ENCODE results near the gene RASSF6.

The RASSF6 gene

DNA sequence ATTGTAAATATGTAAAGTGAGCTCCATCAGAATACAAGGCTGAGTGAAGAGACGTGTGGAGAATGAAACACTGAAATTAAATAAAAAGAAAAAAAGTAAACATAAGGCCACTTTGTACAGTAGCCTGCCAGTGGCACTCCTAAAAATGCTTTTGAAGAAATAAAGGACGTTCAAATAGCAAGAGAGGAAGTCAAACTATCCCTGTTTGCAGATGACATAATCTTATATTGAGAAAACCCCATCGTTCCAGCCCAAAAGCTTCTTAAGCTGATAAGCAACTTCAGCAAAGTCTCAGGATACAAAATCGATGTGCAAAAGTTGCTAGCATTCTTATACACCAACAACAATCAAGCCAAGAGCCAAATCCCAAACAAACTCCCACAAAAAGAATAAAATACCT is 24.2 kb downstream of the RASSF6 start:
- DNase-seq (ENCODE audit: low spot score): no peak
- TF ChIP-seq, protein P1, sequence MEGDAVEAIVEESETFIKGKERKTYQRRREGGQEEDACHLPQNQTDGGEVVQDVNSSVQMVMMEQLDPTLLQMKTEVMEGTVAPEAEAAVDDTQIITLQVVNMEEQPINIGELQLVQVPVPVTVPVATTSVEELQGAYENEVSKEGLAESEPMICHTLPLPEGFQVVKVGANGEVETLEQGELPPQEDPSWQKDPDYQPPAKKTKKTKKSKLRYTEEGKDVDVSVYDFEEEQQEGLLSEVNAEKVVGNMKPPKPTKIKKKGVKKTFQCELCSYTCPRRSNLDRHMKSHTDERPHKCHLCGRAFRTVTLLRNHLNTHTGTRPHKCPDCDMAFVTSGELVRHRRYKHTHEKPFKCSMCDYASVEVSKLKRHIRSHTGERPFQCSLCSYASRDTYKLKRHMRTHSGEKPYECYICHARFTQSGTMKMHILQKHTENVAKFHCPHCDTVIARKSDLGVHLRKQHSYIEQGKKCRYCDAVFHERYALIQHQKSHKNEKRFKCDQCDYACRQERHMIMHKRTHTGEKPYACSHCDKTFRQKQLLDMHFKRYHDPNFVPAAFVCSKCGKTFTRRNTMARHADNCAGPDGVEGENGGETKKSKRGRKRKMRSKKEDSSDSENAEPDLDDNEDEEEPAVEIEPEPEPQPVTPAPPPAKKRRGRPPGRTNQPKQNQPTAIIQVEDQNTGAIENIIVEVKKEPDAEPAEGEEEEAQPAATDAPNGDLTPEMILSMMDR (IDR thresholded peaks at IDR 0.05; ENCODE audit: extremely low read depth, insufficient read depth, missing control alignments): no peak
- in situ Hi-C loops (cut with MboI; ENCODE audit: low pct_unique_long_range_greater_than_20kb, low sequenced_read_pairs, unreplicated experiment): no loop called here

DNA sequence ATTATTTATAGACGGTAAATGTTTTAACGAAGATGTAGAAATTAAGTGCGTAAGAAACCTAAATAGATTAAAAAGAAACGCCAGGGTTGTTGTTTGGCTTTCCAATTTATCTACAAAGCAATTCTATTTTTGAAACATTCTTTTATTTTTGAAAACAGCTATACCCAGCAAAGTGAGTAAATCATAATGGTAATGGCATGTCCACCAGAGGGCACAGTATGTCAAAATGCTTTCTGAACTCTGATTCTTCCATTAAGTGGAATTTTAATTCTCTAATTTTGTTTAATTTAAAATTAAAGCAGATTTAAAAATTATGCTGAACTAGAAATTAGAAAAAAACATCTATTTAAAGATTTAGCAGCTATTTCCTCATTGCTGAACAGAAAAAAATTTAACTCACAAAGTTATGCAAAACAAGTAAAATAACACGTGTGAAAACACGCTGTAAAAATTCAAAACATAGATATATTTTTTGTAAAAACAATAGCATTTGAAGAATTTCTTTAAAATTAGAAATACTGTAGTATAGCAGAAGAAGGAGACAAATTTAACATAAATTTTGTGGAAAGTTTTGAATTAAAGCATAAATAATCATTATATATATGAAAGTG is 26.5 kb downstream of the RASSF6 start:
- DNase-seq (ENCODE audit: low spot score): no peak
- TF ChIP-seq, protein P1 (IDR thresholded peaks at IDR 0.05; ENCODE audit: extremely low read depth, insufficient read depth, missing control alignments): peak; percentile 55
- in situ Hi-C loops (cut with MboI; ENCODE audit: low pct_unique_long_range_greater_than_20kb, low sequenced_read_pairs, unreplicated experiment): no loop called here

DNA sequence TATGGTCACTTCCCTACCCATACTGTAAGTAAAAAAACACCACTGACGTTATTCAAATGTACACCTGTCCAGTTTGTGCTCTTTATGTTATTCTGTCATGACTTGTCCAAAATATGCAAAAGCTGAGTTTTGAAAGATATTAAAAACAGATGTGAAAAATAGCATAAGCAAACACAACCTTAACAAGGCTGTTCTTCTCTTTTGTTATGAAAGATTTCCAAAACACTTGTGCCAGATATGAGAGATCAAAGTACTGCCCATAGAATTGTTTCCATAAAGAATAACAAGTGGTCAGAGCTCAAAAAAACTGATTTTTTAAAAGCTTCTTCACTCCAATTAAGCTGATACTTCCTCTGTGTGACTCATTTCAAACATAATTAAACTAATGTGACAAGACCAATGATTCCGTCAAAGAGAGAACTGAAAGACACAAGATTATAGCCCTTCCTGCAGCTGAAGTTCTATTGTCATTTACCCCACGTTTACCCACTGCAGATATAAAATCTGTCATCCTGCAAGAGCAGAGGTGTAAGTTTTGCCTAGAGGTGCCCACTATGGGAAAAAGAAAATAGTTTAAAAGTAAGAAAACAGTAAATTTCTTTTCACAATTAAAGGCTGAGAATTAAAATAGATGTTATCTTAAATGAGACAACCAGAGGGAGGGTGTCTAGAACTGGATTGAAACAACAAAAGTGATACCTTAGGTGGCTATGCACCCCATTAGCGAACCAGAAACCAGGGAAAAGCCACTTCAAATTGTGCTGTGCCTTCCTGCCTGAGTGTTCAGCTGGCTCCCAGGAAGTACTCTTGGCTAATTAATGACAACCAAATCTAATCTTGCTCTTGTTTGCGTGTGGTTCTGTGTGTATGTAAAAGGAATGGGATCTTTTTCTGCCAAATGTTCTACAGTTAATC is 30.1 kb downstream of the RASSF6 start:
- DNase-seq (ENCODE audit: low spot score): peak; percentile 27
- TF ChIP-seq, protein P1 (IDR thresholded peaks at IDR 0.05; ENCODE audit: extremely low read depth, insufficient read depth, missing control alignments): no peak
- in situ Hi-C loops (cut with MboI; ENCODE audit: low pct_unique_long_range_greater_than_20kb, low sequenced_read_pairs, unreplicated experiment): no loop called here

DNA sequence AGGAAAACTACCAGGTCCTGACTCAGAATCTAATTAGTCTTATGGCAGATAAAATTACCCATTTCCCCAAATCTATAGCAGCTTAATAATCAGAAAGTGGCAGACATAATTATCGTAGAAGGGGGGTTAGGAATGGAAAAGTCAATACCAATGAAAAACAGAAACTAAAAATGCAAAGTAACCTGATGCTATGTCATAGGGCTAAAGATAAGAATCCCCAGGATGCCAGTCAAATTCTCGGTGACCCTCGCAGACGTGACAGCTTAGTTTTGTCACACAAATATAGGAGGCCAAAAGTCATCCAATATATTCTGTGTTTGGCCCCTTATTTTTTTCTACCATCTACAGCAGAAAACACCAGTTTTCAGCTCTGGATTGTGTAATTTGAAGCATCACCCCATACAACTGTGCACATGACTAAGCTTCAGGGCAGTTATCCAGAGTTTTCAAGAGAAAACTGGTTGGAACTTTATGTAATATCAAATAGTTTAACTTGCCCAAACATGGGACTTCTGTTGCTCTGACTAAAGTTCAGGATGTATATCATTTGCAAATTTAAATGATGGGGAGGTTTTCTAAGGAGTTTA is 30.9 kb downstream of the RASSF6 start:
- TF ChIP-seq, protein P1 (IDR thresholded peaks at IDR 0.05; ENCODE audit: extremely low read depth, insufficient read depth, missing control alignments): no peak
- DNase-seq (ENCODE audit: low spot score): no peak
- in situ Hi-C loops (cut with MboI; ENCODE audit: low pct_unique_long_range_greater_than_20kb, low sequenced_read_pairs, unreplicated experiment): no loop called here

DNA sequence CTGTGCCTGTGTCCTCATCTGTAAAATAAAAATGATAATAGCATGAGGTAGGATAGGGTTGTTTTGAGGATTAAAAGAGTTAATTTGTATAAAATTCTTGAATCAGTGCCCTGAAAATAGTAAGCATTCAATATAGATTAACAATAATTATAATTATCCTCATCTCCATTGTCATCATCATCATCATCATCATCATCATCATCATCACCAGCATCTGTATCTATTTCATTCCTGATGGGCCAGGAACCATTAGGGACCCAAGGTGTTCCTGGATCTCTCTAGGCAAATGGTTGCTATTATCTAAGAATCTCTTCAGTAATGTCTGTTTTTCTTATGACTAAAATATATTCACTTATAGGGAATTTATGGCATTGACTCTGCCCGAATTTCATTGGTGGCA is 31.6 kb downstream of the RASSF6 start:
- no peak for DNase-seq (ENCODE audit: low spot score)
- in situ Hi-C loops (cut with MboI; ENCODE audit: low pct_unique_long_range_greater_than_20kb, low sequenced_read_pairs, unreplicated experiment): no loop called here
- TF ChIP-seq, protein P1 (IDR thresholded peaks at IDR 0.05; ENCODE audit: extremely low read depth, insufficient read depth, missing control alignments): no peak

DNA sequence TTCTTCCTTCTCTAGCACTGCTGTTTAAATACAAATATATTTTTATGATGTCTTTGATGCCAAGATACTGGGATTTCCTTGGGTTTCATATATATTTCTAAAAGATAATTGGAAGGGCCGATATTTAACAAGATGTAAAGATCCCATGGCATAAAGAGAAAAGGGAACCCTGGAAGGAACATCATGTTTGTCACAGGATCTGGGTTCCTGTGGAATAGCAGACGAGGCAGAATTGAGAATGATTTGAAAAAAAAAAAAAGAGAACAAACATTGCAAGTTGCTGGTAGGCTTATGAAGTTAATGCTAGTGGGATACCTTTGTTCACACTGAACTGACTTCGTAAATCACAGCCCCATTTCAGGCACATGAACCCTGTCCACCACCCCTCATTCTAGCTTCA is 33.6 kb downstream of the RASSF6 start:
- TF ChIP-seq, protein P1 (IDR thresholded peaks at IDR 0.05; ENCODE audit: extremely low read depth, insufficient read depth, missing control alignments): no peak
- in situ Hi-C loops (cut with MboI; ENCODE audit: low pct_unique_long_range_greater_than_20kb, low sequenced_read_pairs, unreplicated experiment): no loop called here
- DNase-seq (ENCODE audit: low spot score): no peak

Data from GM13977 (cell line).